ENCODE results near the gene SMIM14.

SMIM14 gene

GRCh38 chr4:39614487-39615162 is 24.0 kb downstream of the SMIM14 start:
- TF ChIP-seq CTCF (IDR thresholded peaks at IDR 0.05; ENCODE audit: low read length, missing control alignments) = no peak
- H3K4me3 ChIP-seq (replicated peaks; ENCODE audit: low read depth, low read length) = no peak overlapping the region
- DNase-seq (ENCODE audit: low read depth) = peak; percentile 76

- H3K4me3 ChIP-seq (replicated peaks; ENCODE audit: low read depth, low read length) = no peak overlapping the region
- no peak for DNase-seq (ENCODE audit: low read depth)
- no peak for TF ChIP-seq CTCF (IDR thresholded peaks at IDR 0.05; ENCODE audit: low read length, missing control alignments)
Measured at GRCh38 chr4:39613093-39613656, 25.5 kb downstream of the SMIM14 start.

GRCh38 chr4:39609454-39609931 is 29.2 kb downstream of the SMIM14 start:
- no peak for DNase-seq (ENCODE audit: low read depth)
- TF ChIP-seq CTCF (IDR thresholded peaks at IDR 0.05; ENCODE audit: low read length, missing control alignments) = no peak
- no peak overlapping the region for H3K4me3 ChIP-seq (replicated peaks; ENCODE audit: low read depth, low read length)

- no peak for TF ChIP-seq CTCF (IDR thresholded peaks at IDR 0.05; ENCODE audit: low read length, missing control alignments)
- H3K4me3 ChIP-seq (replicated peaks; ENCODE audit: low read depth, low read length) = no peak overlapping the region
- no peak for DNase-seq (ENCODE audit: low read depth)
Measured at GRCh38 chr4:39608451-39608850, 30.2 kb downstream of the SMIM14 start.

GRCh38 chr4:39606747-39607146 is 31.9 kb downstream of the SMIM14 start:
- TF ChIP-seq CTCF (IDR thresholded peaks at IDR 0.05; ENCODE audit: low read length, missing control alignments) = no peak
- no peak overlapping the region for H3K4me3 ChIP-seq (replicated peaks; ENCODE audit: low read depth, low read length)
- DNase-seq (ENCODE audit: low read depth) = no peak

GRCh38 chr4:39597695-39598381 is 40.8 kb downstream of the SMIM14 start:
- H3K4me3 ChIP-seq (replicated peaks; ENCODE audit: low read depth, low read length) = no peak overlapping the region
- no peak for DNase-seq (ENCODE audit: low read depth)
- TF ChIP-seq CTCF (IDR thresholded peaks at IDR 0.05; ENCODE audit: low read length, missing control alignments) = no peak
